ENCODE data around the gene PAK5. TPM values are rescaled to one million over a fixed set of nuclear protein-coding genes. Genes with fewer than 3 reads are reported as not detected.

PAK5 gene
- total and polyA plus RNA-seq, 11 donors, result not detected

GRCh38 chr20:9839626-9840025, 750 bp upstream of the PAK5 start:
- WGBS, 4 donors, result 78 to 87% (median 82%) methylated on average over 5 of the region's 5 CpGs
- Histone ChIP-seq H3K4me3 (no peak overlapping the region), H3K27me3 (peaks cover 6 to 51% (median 18%) of the 10 kb centered on the region in 9 donors), H3K27ac (no peak overlapping the region), H3K9me3 (peaks cover 0 to 9% (median 0%) of the 10 kb centered on the region in 12 donors), H3K4me1 (peaks cover 0 to 9% (median 0%) of the 10 kb centered on the region in 12 donors), H3K36me3 (no peaks in the 10 kb centered on the region)
- intact Hi-C loops (cut with DNase I), result no loop called here
- TF ChIP-seq, protein P1, sequence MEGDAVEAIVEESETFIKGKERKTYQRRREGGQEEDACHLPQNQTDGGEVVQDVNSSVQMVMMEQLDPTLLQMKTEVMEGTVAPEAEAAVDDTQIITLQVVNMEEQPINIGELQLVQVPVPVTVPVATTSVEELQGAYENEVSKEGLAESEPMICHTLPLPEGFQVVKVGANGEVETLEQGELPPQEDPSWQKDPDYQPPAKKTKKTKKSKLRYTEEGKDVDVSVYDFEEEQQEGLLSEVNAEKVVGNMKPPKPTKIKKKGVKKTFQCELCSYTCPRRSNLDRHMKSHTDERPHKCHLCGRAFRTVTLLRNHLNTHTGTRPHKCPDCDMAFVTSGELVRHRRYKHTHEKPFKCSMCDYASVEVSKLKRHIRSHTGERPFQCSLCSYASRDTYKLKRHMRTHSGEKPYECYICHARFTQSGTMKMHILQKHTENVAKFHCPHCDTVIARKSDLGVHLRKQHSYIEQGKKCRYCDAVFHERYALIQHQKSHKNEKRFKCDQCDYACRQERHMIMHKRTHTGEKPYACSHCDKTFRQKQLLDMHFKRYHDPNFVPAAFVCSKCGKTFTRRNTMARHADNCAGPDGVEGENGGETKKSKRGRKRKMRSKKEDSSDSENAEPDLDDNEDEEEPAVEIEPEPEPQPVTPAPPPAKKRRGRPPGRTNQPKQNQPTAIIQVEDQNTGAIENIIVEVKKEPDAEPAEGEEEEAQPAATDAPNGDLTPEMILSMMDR (IDR thresholded peaks at IDR 0.05), result no peak
- no peak for TF ChIP-seq POLR2A (IDR thresholded peaks at IDR 0.05)
- ATAC-seq (no peak), DNase-seq (no peak)

DNA sequence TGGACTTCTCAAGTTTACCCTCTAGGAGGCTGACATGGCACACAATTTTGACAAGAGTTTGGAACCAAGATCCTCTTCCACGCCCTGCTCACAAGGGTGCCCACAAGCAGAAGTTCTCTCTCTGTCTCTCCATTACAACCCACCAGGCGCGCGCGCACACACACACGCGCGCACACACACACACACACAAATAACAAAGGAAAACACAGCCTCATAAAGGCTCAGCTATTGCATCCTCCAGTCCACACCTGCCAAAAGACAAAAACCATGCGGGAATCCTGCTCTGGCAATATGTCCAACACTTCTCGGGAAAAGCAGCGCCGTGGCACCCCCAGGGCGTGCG, 870 bp downstream of the PAK5 start:
- Histone ChIP-seq H3K4me1 (peaks cover 0 to 9% (median 0%) of the 10 kb centered on the region in 12 donors), H3K27ac (no peak overlapping the region), H3K9me3 (peaks cover 0 to 9% (median 0%) of the 10 kb centered on the region in 12 donors), H3K36me3 (no peaks in the 10 kb centered on the region), H3K4me3 (no peak overlapping the region), H3K27me3 (peaks cover 6 to 51% (median 18%) of the 10 kb centered on the region in 9 donors)
- intact Hi-C loops (cut with DNase I), result no loop called here
- no peak for TF ChIP-seq POLR2A (IDR thresholded peaks at IDR 0.05)
- TF ChIP-seq, protein P1 (IDR thresholded peaks at IDR 0.05), result no peak
- WGBS, 4 donors, result 7 to 13% (median 12%) methylated on average over 14 of the region's 14 CpGs
- DNase-seq, result no peak
- no peak for ATAC-seq

GRCh38 chr20:9837634-9838033, 1.2 kb downstream of the PAK5 start:
- Histone ChIP-seq H3K9me3 (peaks cover 0 to 8% (median 0%) of the 10 kb centered on the region in 12 donors), H3K27me3 (peaks cover 6 to 51% (median 18%) of the 10 kb centered on the region in 9 donors), H3K4me1 (peaks cover 0 to 9% (median 0%) of the 10 kb centered on the region in 12 donors), H3K4me3 (no peak overlapping the region), H3K36me3 (no peaks in the 10 kb centered on the region), H3K27ac (no peak overlapping the region)
- WGBS, 4 donors, result 39 to 50% (median 43%) methylated on average over 7 of the region's 7 CpGs
- ATAC-seq (no peak), DNase-seq (no peak)
- TF ChIP-seq POLR2A (IDR thresholded peaks at IDR 0.05), result no peak
- TF ChIP-seq, protein P1 (IDR thresholded peaks at IDR 0.05), result no peak
- intact Hi-C loops (cut with DNase I), result no loop called here

GRCh38 chr20:9835302-9835701, 3.6 kb downstream of the PAK5 start:
- H3K36me3 ChIP-seq, result no peaks in the 10 kb centered on the region
- no peak overlapping the region for H3K4me3 ChIP-seq
- intact Hi-C loops (cut with DNase I), result no loop called here
- no peaks in the 10 kb centered on the region for H3K9me3 ChIP-seq
- H3K27ac ChIP-seq, result no peak overlapping the region
- H3K27me3 ChIP-seq, result peaks cover 6 to 38% (median 18%) of the 10 kb centered on the region in 9 donors
- ATAC-seq, result no peak
- TF ChIP-seq POLR2A (IDR thresholded peaks at IDR 0.05), result no peak
- TF ChIP-seq, protein P1 (IDR thresholded peaks at IDR 0.05), result no peak
- H3K4me1 ChIP-seq, result peaks cover 0 to 9% (median 0%) of the 10 kb centered on the region in 12 donors
- no peak for DNase-seq
- 55 to 60% (median 58%) methylated on average over 1 of the region's 1 CpG for WGBS, 4 donors
